Superior temporal gyrus (tissue), 1 donor: ENCODE measurements around the gene SGK1.
"Not testable (repeated sequence)": the region's sequence is repeated elsewhere in the genome, so short reads cannot be mapped to it uniquely, and the experiment has no call there.

ENCODE experiments used
- DNase-seq: peaks from one replicate; pipeline ENCODE4 v3.0.0-alpha.2; 2016; ENCODE audit errors: extremely low spot score

Gene SGK1

GRCh38 chr6:134253681-134254080 lies 64.2 kb downstream of the SGK1 start:
- DNase-seq = no peak

- DNase-seq = no peak
These were observed 66.6 kb downstream of the SGK1 start for GRCh38 chr6:134251320-134251719.

- no peak for DNase-seq
These were observed 67.1 kb downstream of the SGK1 start for GRCh38 chr6:134250776-134251175.

- DNase-seq = no peak
These were observed 67.9 kb downstream of the SGK1 start for GRCh38 chr6:134249759-134250602.

- no peak for DNase-seq
These were observed 68.6 kb downstream of the SGK1 start for GRCh38 chr6:134249239-134249758.

- no peak for DNase-seq
These were observed 69.9 kb downstream of the SGK1 start for GRCh38 chr6:134247844-134248580.

- DNase-seq = no peak
These were observed 70.6 kb downstream of the SGK1 start for GRCh38 chr6:134247231-134247833.

GRCh38 chr6:134245706-134246105 lies 72.2 kb downstream of the SGK1 start:
- DNase-seq = no peak

- no peak for DNase-seq
These were observed 72.9 kb downstream of the SGK1 start for GRCh38 chr6:134245041-134245440.

GRCh38 chr6:134240665-134241431 lies 77.1 kb downstream of the SGK1 start:
- no peak for DNase-seq

GRCh38 chr6:134238960-134239795 lies 78.7 kb downstream of the SGK1 start:
- DNase-seq = peak; percentile 53

- DNase-seq = no peak
These were observed 79.9 kb downstream of the SGK1 start for GRCh38 chr6:134238006-134238405.

GRCh38 chr6:134235937-134236751 lies 81.8 kb downstream of the SGK1 start:
- no peak for DNase-seq

- DNase-seq = not testable (repeated sequence)
These were observed 82.6 kb downstream of the SGK1 start for GRCh38 chr6:134235334-134235733.

GRCh38 chr6:134233180-134233955 lies 84.5 kb downstream of the SGK1 start:
- DNase-seq = no peak

- no peak for DNase-seq
These were observed 87.0 kb downstream of the SGK1 start for GRCh38 chr6:134230940-134231339.

GRCh38 chr6:134230087-134230700 lies 87.7 kb downstream of the SGK1 start:
- DNase-seq = no peak

- no peak for DNase-seq
These were observed 88.4 kb downstream of the SGK1 start for GRCh38 chr6:134229520-134229919.
